Activated T-helper 2 cell treated with anti-CD3 and anti-CD28 coated beads, Interferon-gamma antibody, Interleukin-2, Interleukin-4, amounts not matched to agents 10 μg/mL and 5 μg/mL and 100 μg/mL, durations not matched to agents 14 hours and 24 hours and 36 hours (primary cell): ENCODE measurements around the gene NPFFR1. TPM values are rescaled to one million over a fixed set of nuclear protein-coding genes. Genes with fewer than 3 reads are reported as not detected.

Source experiments
- DNase-seq: peaks from one replicate; pipeline ENCODE4 v3.0.0; 2021; ENCODE audit warnings: low spot score
- H3K27ac Mint-ChIP-seq: one replicate; pipeline ENCODE4 v1.8.0; 2021; ENCODE audit warnings: mixed read lengths
- H3K27me3 Mint-ChIP-seq: one replicate; pipeline ENCODE4 v1.8.0; 2021; ENCODE audit warnings: low read depth, mixed read lengths
- H3K36me3 Mint-ChIP-seq: one replicate; pipeline ENCODE4 v1.8.0; 2021; ENCODE audit warnings: low read depth, mixed read lengths
- H3K4me1 Mint-ChIP-seq: one replicate; pipeline ENCODE4 v1.8.0; 2021; ENCODE audit warnings: low read depth, mixed read lengths
- H3K4me3 Mint-ChIP-seq: one replicate; pipeline ENCODE4 v1.8.0; 2021; ENCODE audit warnings: low read depth, mild to moderate bottlenecking, moderate library complexity, mixed read lengths
- H3K9me3 Mint-ChIP-seq: one replicate; pipeline ENCODE4 v1.8.0; 2021; ENCODE audit warnings: mixed read lengths
- intact Hi-C: fragments of 100-400 bp; cut with micrococcal nuclease; formaldehyde crosslinking; loops from one replicate; pipeline ENCODE4 v1.15.1; 2023
- total RNA-seq: library from RNA; stranded (reverse); gene quantifications from 2 replicates; pipeline ENCODE4 v1.2.3, GENCODE V29; 2022

Gene NPFFR1
- total RNA-seq, 1 donor from 2014 or later = not detected

GRCh38 chr10:70321897-70322890 lies 38.4 kb upstream of the NPFFR1 start:
- H3K4me3 Mint-ChIP-seq = no peak overlapping the region
- H3K36me3 Mint-ChIP-seq = no peaks in the 10 kb centered on the region
- H3K9me3 Mint-ChIP-seq = no peaks in the 10 kb centered on the region
- H3K27me3 Mint-ChIP-seq = no peaks in the 10 kb centered on the region
- no peak for DNase-seq
- intact Hi-C loops = no loop called here
- H3K4me1 Mint-ChIP-seq = peaks cover 12% of the 10 kb centered on the region
- H3K27ac Mint-ChIP-seq = no peak overlapping the region

GRCh38 chr10:70321233-70321632 lies 37.4 kb upstream of the NPFFR1 start:
- Mint-ChIP-seq H3K9me3 (no peaks in the 10 kb centered on the region), H3K36me3 (no peaks in the 10 kb centered on the region), H3K4me1 (peaks cover 12% of the 10 kb centered on the region), H3K27ac (no peak overlapping the region), H3K4me3 (no peak overlapping the region), H3K27me3 (no peaks in the 10 kb centered on the region)
- no peak for DNase-seq
- intact Hi-C loops = no loop called here

- Mint-ChIP-seq H3K36me3 (no peaks in the 10 kb centered on the region), H3K27ac (no peak overlapping the region), H3K27me3 (no peaks in the 10 kb centered on the region), H3K4me1 (peaks cover 12% of the 10 kb centered on the region), H3K9me3 (no peaks in the 10 kb centered on the region), H3K4me3 (no peak overlapping the region)
- intact Hi-C loops = no loop called here
- DNase-seq = no peak
Measured at GRCh38 chr10:70320751-70321150, 36.9 kb upstream of the NPFFR1 start.

- H3K27me3 Mint-ChIP-seq = no peaks in the 10 kb centered on the region
- no peak overlapping the region for H3K27ac Mint-ChIP-seq
- DNase-seq = no peak
- intact Hi-C loops = no loop called here
- H3K36me3 Mint-ChIP-seq = no peaks in the 10 kb centered on the region
- H3K9me3 Mint-ChIP-seq = no peaks in the 10 kb centered on the region
- H3K4me1 Mint-ChIP-seq = peaks cover 12% of the 10 kb centered on the region
- H3K4me3 Mint-ChIP-seq = no peak overlapping the region
Measured at GRCh38 chr10:70319824-70320223, 36.0 kb upstream of the NPFFR1 start.

- H3K9me3 Mint-ChIP-seq = no peaks in the 10 kb centered on the region
- peaks cover 12% of the 10 kb centered on the region for H3K4me1 Mint-ChIP-seq
- intact Hi-C loops = no loop called here
- no peaks in the 10 kb centered on the region for H3K27me3 Mint-ChIP-seq
- no peaks in the 10 kb centered on the region for H3K36me3 Mint-ChIP-seq
- H3K4me3 Mint-ChIP-seq = no peak overlapping the region
- no peak for DNase-seq
- no peak overlapping the region for H3K27ac Mint-ChIP-seq
Measured at GRCh38 chr10:70319183-70319582, 35.4 kb upstream of the NPFFR1 start.

- DNase-seq = no peak
- no peaks in the 10 kb centered on the region for H3K27me3 Mint-ChIP-seq
- no peaks in the 10 kb centered on the region for H3K9me3 Mint-ChIP-seq
- intact Hi-C loops = no loop called here
- no peak overlapping the region for H3K4me3 Mint-ChIP-seq
- no peak overlapping the region for H3K27ac Mint-ChIP-seq
- no peaks in the 10 kb centered on the region for H3K36me3 Mint-ChIP-seq
- H3K4me1 Mint-ChIP-seq = peaks cover 5% of the 10 kb centered on the region
Measured at GRCh38 chr10:70317943-70318318, 34.1 kb upstream of the NPFFR1 start.

- H3K4me1 Mint-ChIP-seq = peaks cover 2% of the 10 kb centered on the region
- intact Hi-C loops = no loop called here
- no peak for DNase-seq
- no peak overlapping the region for H3K27ac Mint-ChIP-seq
- H3K27me3 Mint-ChIP-seq = no peaks in the 10 kb centered on the region
- H3K4me3 Mint-ChIP-seq = no peak overlapping the region
- H3K36me3 Mint-ChIP-seq = no peaks in the 10 kb centered on the region
- H3K9me3 Mint-ChIP-seq = no peaks in the 10 kb centered on the region
Measured at GRCh38 chr10:70317272-70317942, 33.6 kb upstream of the NPFFR1 start.

GRCh38 chr10:70315815-70316214 lies 32.0 kb upstream of the NPFFR1 start:
- Mint-ChIP-seq H3K4me1 (no peaks in the 10 kb centered on the region), H3K4me3 (no peak overlapping the region), H3K36me3 (no peaks in the 10 kb centered on the region), H3K27me3 (no peaks in the 10 kb centered on the region), H3K9me3 (no peaks in the 10 kb centered on the region), H3K27ac (no peak overlapping the region)
- intact Hi-C loops = no loop called here
- DNase-seq = no peak

GRCh38 chr10:70315276-70315675 lies 31.5 kb upstream of the NPFFR1 start:
- intact Hi-C loops = no loop called here
- no peak overlapping the region for H3K27ac Mint-ChIP-seq
- no peak overlapping the region for H3K4me3 Mint-ChIP-seq

GRCh38 chr10:70312972-70313371 lies 29.2 kb upstream of the NPFFR1 start:
- H3K27me3 Mint-ChIP-seq = no peaks in the 10 kb centered on the region
- H3K9me3 Mint-ChIP-seq = no peaks in the 10 kb centered on the region
- DNase-seq = no peak
- H3K4me3 Mint-ChIP-seq = no peak overlapping the region
- no peaks in the 10 kb centered on the region for H3K4me1 Mint-ChIP-seq
- H3K36me3 Mint-ChIP-seq = no peaks in the 10 kb centered on the region
- intact Hi-C loops = no loop called here
- no peak overlapping the region for H3K27ac Mint-ChIP-seq

More at GRCh38 chr10:70315276-70315675, 31.5 kb upstream of the NPFFR1 start:
- Mint-ChIP-seq H3K4me1 (no peaks in the 10 kb centered on the region), H3K36me3 (no peaks in the 10 kb centered on the region), H3K27me3 (no peaks in the 10 kb centered on the region), H3K9me3 (no peaks in the 10 kb centered on the region)
- no peak for DNase-seq

GRCh38 chr10:70312249-70312648 lies 28.4 kb upstream of the NPFFR1 start:
- Mint-ChIP-seq H3K36me3 (no peaks in the 10 kb centered on the region), H3K27ac (no peak overlapping the region)

GRCh38 chr10:70311698-70312097 lies 27.9 kb upstream of the NPFFR1 start:
- Mint-ChIP-seq H3K27me3 (no peaks in the 10 kb centered on the region), H3K36me3 (no peaks in the 10 kb centered on the region), H3K27ac (no peak overlapping the region), H3K4me1 (no peaks in the 10 kb centered on the region), H3K4me3 (no peak overlapping the region), H3K9me3 (no peaks in the 10 kb centered on the region)
- no peak for DNase-seq
- intact Hi-C loops = no loop called here

More at GRCh38 chr10:70312249-70312648, 28.4 kb upstream of the NPFFR1 start:
- H3K4me1 Mint-ChIP-seq = no peaks in the 10 kb centered on the region
- H3K9me3 Mint-ChIP-seq = no peaks in the 10 kb centered on the region
- H3K4me3 Mint-ChIP-seq = no peak overlapping the region
- DNase-seq = no peak
- no peaks in the 10 kb centered on the region for H3K27me3 Mint-ChIP-seq
- intact Hi-C loops = no loop called here

- no peak overlapping the region for H3K4me3 Mint-ChIP-seq
Measured at GRCh38 chr10:70309661-70310060, 25.9 kb upstream of the NPFFR1 start.

More at GRCh38 chr10:70309661-70310060, 25.9 kb upstream of the NPFFR1 start:
- intact Hi-C loops = no loop called here
- no peaks in the 10 kb centered on the region for H3K27me3 Mint-ChIP-seq
- no peak overlapping the region for H3K27ac Mint-ChIP-seq
- no peaks in the 10 kb centered on the region for H3K9me3 Mint-ChIP-seq
- no peak for DNase-seq
- H3K36me3 Mint-ChIP-seq = no peaks in the 10 kb centered on the region
- peaks cover 2% of the 10 kb centered on the region for H3K4me1 Mint-ChIP-seq
